Endodermal cell (in vitro differentiated cells): Measurements from ENCODE around the gene ZNF335. TPM values are rescaled to one million over a fixed set of nuclear protein-coding genes. Genes with fewer than 3 reads are reported as not detected.

Experiments used
- DNase-seq: peaks from one replicate; pipeline ENCODE4 v3.0.0-alpha.2; 2017
- H3K27ac ChIP-seq: 2 replicates; pipeline ENCODE4 v1.5.1; 2013; ENCODE audit warnings: mild to moderate bottlenecking, low read depth, low read length, moderate library complexity
- H3K27me3 ChIP-seq: 2 replicates; pipeline ENCODE4 v1.6.1; 2013; ENCODE audit warnings: mild to moderate bottlenecking, low read length, moderate library complexity; ENCODE audit not compliant: insufficient read depth, control insufficient read depth, poor library complexity, severe bottlenecking
- H3K36me3 ChIP-seq: 2 replicates; pipeline ENCODE4 v1.7.0; 2013; ENCODE audit warnings: mild to moderate bottlenecking, low read length, moderate library complexity; ENCODE audit not compliant: control insufficient read depth, insufficient read depth
- H3K4me1 ChIP-seq: one replicate; pipeline ENCODE4 v1.7.0; 2013; ENCODE audit warnings: low read length; ENCODE audit not compliant: control insufficient read depth, insufficient read depth
- H3K4me3 ChIP-seq: 2 replicates; pipeline ENCODE4 v1.5.1; 2013; ENCODE audit warnings: mild to moderate bottlenecking, low read length, moderate library complexity
- H3K9ac ChIP-seq: 2 replicates; pipeline ENCODE4 v1.6.1; 2013; ENCODE audit warnings: mild to moderate bottlenecking, low read length, moderate library complexity; ENCODE audit not compliant: poor library complexity, severe bottlenecking; ENCODE audit errors: extremely low read depth
- H3K9me3 ChIP-seq: 2 replicates; pipeline ENCODE4 v1.6.1; 2013; ENCODE audit warnings: mild to moderate bottlenecking, low read length, moderate library complexity; ENCODE audit not compliant: control insufficient read depth
- H3K27ac Mint-ChIP-seq: 2 replicates; pipeline ENCODE4 v1.8.0; 2020; ENCODE audit warnings: mixed read lengths
- H3K27me3 Mint-ChIP-seq: 2 replicates; pipeline ENCODE4 v1.8.0; 2021; ENCODE audit warnings: mild to moderate bottlenecking, mixed read lengths; ENCODE audit not compliant: insufficient read depth
- H3K36me3 Mint-ChIP-seq: 2 replicates; pipeline ENCODE4 v1.8.0; 2020; ENCODE audit warnings: low read depth, mixed read lengths
- H3K4me1 Mint-ChIP-seq: 2 replicates; pipeline ENCODE4 v1.8.0; 2020; ENCODE audit warnings: mixed read lengths
- H3K4me3 Mint-ChIP-seq: 2 replicates; pipeline ENCODE4 v1.8.0; 2020; ENCODE audit warnings: mild to moderate bottlenecking, moderate library complexity, mixed read lengths
- H3K9me3 Mint-ChIP-seq: 2 replicates; pipeline ENCODE4 v1.8.0; 2020; ENCODE audit warnings: mild to moderate bottlenecking, mixed read lengths
- CTCF ChIP-seq: fragments of 200-600 bp; sonication (generic); conservative IDR thresholded peaks from 2 replicates; pipeline ENCODE4 v1.5.0; 2021; ENCODE audit warnings: antibody characterized with exemption, mild to moderate bottlenecking
- WGBS, 2 experiments: methylation state at CpG; one replicate each; pipeline versions ENCODE4 v1.1.5 to v1.1.7; 2013; ENCODE audit warnings: missing lambda C conversion rate in 2 of 2, mixed read lengths in 1 of 2; ENCODE audit not compliant: insufficient coverage in 1 of 2, insufficient read length in 1 of 2; 5-methylcytosine and 5-hydroxymethylcytosine counted together
- long read RNA-seq, 4 experiments: library from polyadenylated mRNA in 2 of 4; library from RNA in 1 of 4; library from capped mRNA in 1 of 4; stranded (forward) in 3 of 4; unstranded in 1 of 4; transcript quantifications; one replicate each; pipeline ENCODE4 v2.0.0, GENCODE V29; 2020 to 2021; ENCODE audit warnings: inconsistent platforms in 1 of 4
- polyA plus RNA-seq, 2 experiments: library from polyadenylated mRNA; stranded (reverse); fragments of 50-300 nt; gene quantifications; one replicate each; pipeline ENCODE4 v1.2.3, GENCODE V29; 2013
- total RNA-seq, 2 donors: library from RNA; stranded (reverse); fragmentation: NEBNext Ultra II Directional in 1 of 2; extraction: Animal tissue kit (Norgen Biotek cat#: 25700) in 1 of 2; gene quantifications; 2 replicates in 1 of 2; 3 replicates in 1 of 2; pipeline ENCODE4 v1.2.1, GENCODE V29; 2021

The ZNF335 gene
- 10 to 100 TPM; 18.3 to 21.0 TPM for total RNA-seq
- 14.5 TPM for polyA plus RNA-seq (2013, experiment 1 of 2)
- polyA plus RNA-seq (2013, experiment 2 of 2): 12.8 TPM
- long read RNA-seq, experiment 1, partial matches to known transcripts: 3 of 6 reads
- long read RNA-seq, experiment 1, other reads (novel, unspliced or antisense): 3 of 6 reads
- long read RNA-seq, experiment 2, full-length matches to known transcripts: 7 of 25 reads
- long read RNA-seq, experiment 2, partial matches to known transcripts: 11 of 25 reads
- long read RNA-seq, experiment 2, other reads (novel, unspliced or antisense): 7 of 25 reads
- long read RNA-seq, experiment 3, full-length matches to known transcripts: 9 of 28 reads
- long read RNA-seq, experiment 3, partial matches to known transcripts: 8 of 28 reads
- long read RNA-seq, experiment 3, other reads (novel, unspliced or antisense): 11 of 28 reads
- long read RNA-seq, experiment 4: 0 reads

DNA sequence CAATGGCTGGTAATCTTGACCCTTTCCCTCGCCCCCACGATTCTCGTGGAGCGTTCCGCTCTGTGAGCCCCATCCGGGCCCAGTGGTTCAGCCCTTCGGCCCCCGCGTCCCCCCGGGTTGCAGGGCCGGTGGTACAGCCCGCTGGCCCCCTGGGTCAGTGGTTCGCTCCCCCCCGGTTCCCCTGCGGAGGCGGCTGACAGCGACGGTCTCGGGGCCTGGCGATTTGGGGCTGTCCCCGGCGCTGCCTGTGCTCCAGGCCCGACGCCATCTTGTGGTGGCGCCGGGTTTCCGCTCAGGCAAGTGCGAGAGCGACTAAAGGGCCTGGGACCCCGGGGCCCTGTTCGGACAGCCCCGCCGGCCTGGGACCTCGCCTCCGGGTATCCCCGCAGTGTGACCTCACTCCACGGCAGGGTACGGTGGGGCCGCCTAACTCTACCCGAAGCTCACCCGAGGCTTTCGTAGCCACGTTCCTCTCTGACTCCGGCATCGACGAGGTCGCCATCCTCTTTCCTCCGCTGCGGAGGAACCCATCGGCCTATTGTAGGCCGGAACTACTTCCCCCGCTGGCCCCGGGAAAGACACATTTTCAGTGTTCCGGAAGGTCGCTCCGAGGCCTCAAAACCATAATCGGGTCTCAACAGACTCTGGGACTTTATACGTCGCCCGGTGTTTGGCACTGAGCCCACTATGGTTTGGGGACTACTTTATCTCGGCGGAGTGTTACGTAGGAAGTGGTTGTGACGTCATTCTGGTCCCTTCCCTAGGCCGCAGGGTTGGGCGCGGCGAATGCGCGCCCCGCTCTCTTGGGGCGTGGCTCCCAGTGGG, at the start of gene ZNF335:
ZNF335 (minus strand) TSS at position 529 of the 825 bp plus-strand sequence. CDS start 793 bp downstream, outside the sequence.
- peak; percentile 39 for TF ChIP-seq CTCF
- peak within 1 kb of the TSS; percentile 100 for H3K27ac ChIP-seq
- DNase-seq: peak; percentile 98
- H3K4me1 ChIP-seq: peaks cover 3% of the 10 kb centered on the region
- H3K9ac ChIP-seq: peak within 1 kb of the TSS; percentile 100
- no peaks in the 10 kb centered on the region for H3K9me3 ChIP-seq
- Mint-ChIP-seq H3K36me3 (peaks cover 11% of the 10 kb centered on the region), H3K9me3 (no peaks in the 10 kb centered on the region), H3K4me1 (peaks cover 11% of the 10 kb centered on the region), H3K4me3 (peak within 1 kb of the TSS; percentile 84), H3K27me3 (peaks cover 8% of the 10 kb centered on the region), H3K27ac (peak within 1 kb of the TSS; percentile 100)
- peaks cover 24% of the 10 kb centered on the region for H3K36me3 ChIP-seq
- WGBS, 2 experiments: 0 to 1% methylated on average over 35 to 72 of the region's 72 CpGs
- peak within 1 kb of the TSS; percentile 96 for H3K4me3 ChIP-seq
- H3K27me3 ChIP-seq: no peaks in the 10 kb centered on the region

GRCh38 chr20:46020555-46020954, 48.6 kb upstream of the ZNF335 start:
- DNase-seq: no peak
- no peaks in the 10 kb centered on the region for H3K36me3 Mint-ChIP-seq
- H3K27ac Mint-ChIP-seq: no peak overlapping the region
- peak overlapping the region; percentile 68 for H3K4me3 Mint-ChIP-seq
- no peak overlapping the region for H3K9ac ChIP-seq
- H3K27ac ChIP-seq: no peak overlapping the region
- no peak overlapping the region for H3K4me3 ChIP-seq
- H3K27me3 Mint-ChIP-seq: peaks cover 29% of the 10 kb centered on the region
- H3K9me3 ChIP-seq: no peaks in the 10 kb centered on the region
- no peak for TF ChIP-seq CTCF
- H3K4me1 ChIP-seq: no peaks in the 10 kb centered on the region
- H3K27me3 ChIP-seq: peaks cover 27% of the 10 kb centered on the region
- peaks cover 5% of the 10 kb centered on the region for H3K4me1 Mint-ChIP-seq
- H3K9me3 Mint-ChIP-seq: no peaks in the 10 kb centered on the region
- H3K36me3 ChIP-seq: no peaks in the 10 kb centered on the region
- 88 to 93% methylated on average over 3 to 4 of the region's 4 CpGs for WGBS, 2 experiments

DNA sequence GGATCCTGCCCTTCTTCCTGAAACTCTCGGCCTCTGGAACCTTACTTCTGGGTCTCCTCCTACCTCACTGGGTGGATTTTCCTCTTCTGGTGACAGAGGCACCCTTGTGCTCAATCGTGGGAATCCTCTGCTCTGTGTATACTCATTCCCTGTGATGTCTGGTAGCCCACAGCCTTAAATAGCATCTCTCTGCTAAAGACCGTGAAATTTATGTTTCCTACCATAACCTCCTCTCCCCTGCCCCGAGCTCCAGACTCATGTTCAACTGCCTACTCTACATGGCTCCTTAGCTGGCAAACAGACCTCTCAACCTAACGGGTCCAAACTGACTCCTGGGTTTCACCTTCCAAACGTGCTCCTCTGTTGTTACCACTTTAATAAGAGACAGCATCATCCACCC, 46.6 kb upstream of the ZNF335 start:
- Histone ChIP-seq H3K36me3 (no peaks in the 10 kb centered on the region), H3K9ac (no peak overlapping the region), H3K27ac (no peak overlapping the region), H3K27me3 (peaks cover 14% of the 10 kb centered on the region), H3K4me1 (no peaks in the 10 kb centered on the region), H3K4me3 (no peak overlapping the region), H3K9me3 (no peaks in the 10 kb centered on the region)
- WGBS, 2 experiments: 79 to 95% methylated on average over 6 of the region's 6 CpGs
- Mint-ChIP-seq H3K4me3 (no peak overlapping the region), H3K36me3 (no peaks in the 10 kb centered on the region), H3K9me3 (no peaks in the 10 kb centered on the region), H3K4me1 (peaks cover 9% of the 10 kb centered on the region), H3K27me3 (peaks cover 18% of the 10 kb centered on the region), H3K27ac (no peak overlapping the region)
- no peak for TF ChIP-seq CTCF
- no peak for DNase-seq
